Mammary epithelial cell (primary cell): ENCODE measurements around the gene FAM50A.

ENCODE experiments used
- CTCF ChIP-seq, 2 donors: IDR thresholded peaks in 1 of 2; conservative IDR thresholded peaks in 1 of 2; 2 replicates each; pipeline ENCODE4 v1.5.1; 2011 to 2012; ENCODE audit warnings: inconsistent platforms in 2 of 2, low read length in 2 of 2, mild to moderate bottlenecking in 2 of 2, control low read depth in 1 of 2, low read depth in 1 of 2; ENCODE audit not compliant: insufficient read depth in 1 of 2; ENCODE audit errors: extremely low read depth in 1 of 2
- EZH2 ChIP-seq: IDR thresholded peaks from 2 replicates; pipeline ENCODE4 v1.6.1; 2012; ENCODE audit warnings: low read length, inconsistent platforms, borderline replicate concordance

GRCh38 chrX:154468217-154468616 is 24.3 kb downstream of the FAM50A start:
- TF ChIP-seq CTCF (conservative IDR thresholded peaks at IDR 0.05 in 1 of 2, IDR thresholded peaks at IDR 0.05 in 1 of 2; ENCODE audit: extremely low read depth in 1 of 2, insufficient read depth in 1 of 2, low read depth in 1 of 2, low read length in 2 of 2) (no peak), EZH2 (no peak)
